ENCODE measurements around the gene BCAR3. TPM values are rescaled to one million over a fixed set of nuclear protein-coding genes. Genes with fewer than 3 reads are reported as not detected.
A peak's percentile ranks its signal among the peaks of the same experiment; 100 is the strongest.
"Not testable (repeated sequence)": the region's sequence is repeated elsewhere in the genome, so short reads cannot be mapped to it uniquely, and the experiment has no call there.

The BCAR3 gene
- total RNA-seq, 2 donors from 2014 or later: 32.7 to 48.7 TPM

GRCh38 chr1:93675931-93676330, 5.7 kb downstream of the BCAR3 start:
- H3K27me3 Mint-ChIP-seq (ENCODE audit: insufficient read depth): no peaks in the 10 kb centered on the region

GRCh38 chr1:93675271-93675670, 6.4 kb downstream of the BCAR3 start:
- Mint-ChIP-seq H3K9me3 (no peaks in the 10 kb centered on the region), H3K27me3 (ENCODE audit: insufficient read depth) (no peaks in the 10 kb centered on the region), H3K36me3 (ENCODE audit: low read depth) (peaks cover 46% of the 10 kb centered on the region), H3K4me1 (peaks cover 70% of the 10 kb centered on the region), H3K4me3 (no peak overlapping the region), H3K27ac (no peak overlapping the region)
- Histone ChIP-seq H3K4me1 (ENCODE audit: control insufficient read depth, insufficient read depth, low read length) (peaks cover 35% of the 10 kb centered on the region), H3K9me3 (ENCODE audit: control insufficient read depth, low read length) (no peaks in the 10 kb centered on the region), H3K27me3 (ENCODE audit: control insufficient read depth, insufficient read depth, low read length, poor library complexity, severe bottlenecking) (no peaks in the 10 kb centered on the region), H3K4me3 (ENCODE audit: low read length) (peak overlapping the region; percentile 15), H3K36me3 (ENCODE audit: control insufficient read depth, insufficient read depth, low read length) (peaks cover 76% of the 10 kb centered on the region), H3K9ac (ENCODE audit: extremely low read depth, low read length, poor library complexity, severe bottlenecking) (no peak overlapping the region), H3K27ac (ENCODE audit: low read depth, low read length) (no peak overlapping the region)
- no peak for TF ChIP-seq CTCF (conservative IDR thresholded peaks at IDR 0.05)
- 89 to 100% methylated on average over 1 to 3 of the region's 3 CpGs for WGBS, 2 experiments (ENCODE audit: insufficient coverage in 1 of 2, insufficient read length in 1 of 2)
- DNase-seq: no peak

More at GRCh38 chr1:93675931-93676330, 5.7 kb downstream of the BCAR3 start:
- H3K36me3 ChIP-seq (ENCODE audit: control insufficient read depth, insufficient read depth, low read length): peaks cover 70% of the 10 kb centered on the region
- no peaks in the 10 kb centered on the region for H3K9me3 ChIP-seq (ENCODE audit: control insufficient read depth, low read length)
- Mint-ChIP-seq H3K9me3 (no peaks in the 10 kb centered on the region), H3K27ac (no peak overlapping the region), H3K4me3 (no peak overlapping the region), H3K36me3 (ENCODE audit: low read depth) (peaks cover 46% of the 10 kb centered on the region), H3K4me1 (peaks cover 67% of the 10 kb centered on the region)
- peaks cover 33% of the 10 kb centered on the region for H3K4me1 ChIP-seq (ENCODE audit: control insufficient read depth, insufficient read depth, low read length)
- DNase-seq: no peak
- 78% methylated on average over 5 of the region's 5 CpGs; no CpG with 5 or more reads in 1 of the 2 experiments for WGBS, 2 experiments (ENCODE audit: insufficient coverage in 1 of 2, insufficient read length in 1 of 2)
- H3K4me3 ChIP-seq (ENCODE audit: low read length): no peak overlapping the region
- no peaks in the 10 kb centered on the region for H3K27me3 ChIP-seq (ENCODE audit: control insufficient read depth, insufficient read depth, low read length, poor library complexity, severe bottlenecking)
- no peak overlapping the region for H3K27ac ChIP-seq (ENCODE audit: low read depth, low read length)
- no peak overlapping the region for H3K9ac ChIP-seq (ENCODE audit: extremely low read depth, low read length, poor library complexity, severe bottlenecking)
- TF ChIP-seq CTCF (conservative IDR thresholded peaks at IDR 0.05): no peak

- not testable (repeated sequence) for H3K27ac Mint-ChIP-seq; H3K9me3 Mint-ChIP-seq; H3K4me3 Mint-ChIP-seq; H3K27me3 ChIP-seq (ENCODE audit: control insufficient read depth, insufficient read depth, low read length, poor library complexity, severe bottlenecking); H3K4me3 ChIP-seq (ENCODE audit: low read length); H3K27ac ChIP-seq (ENCODE audit: low read depth, low read length); H3K27me3 Mint-ChIP-seq (ENCODE audit: insufficient read depth); H3K9ac ChIP-seq (ENCODE audit: extremely low read depth, low read length, poor library complexity, severe bottlenecking); DNase-seq; H3K9me3 ChIP-seq (ENCODE audit: control insufficient read depth, low read length)
- Mint-ChIP-seq H3K36me3 (ENCODE audit: low read depth) (peaks cover 55% of the 10 kb centered on the region), H3K4me1 (peaks cover 70% of the 10 kb centered on the region)
- Histone ChIP-seq H3K4me1 (ENCODE audit: control insufficient read depth, insufficient read depth, low read length) (peaks cover 39% of the 10 kb centered on the region), H3K36me3 (ENCODE audit: control insufficient read depth, insufficient read depth, low read length) (peaks cover 82% of the 10 kb centered on the region)
- 91 to 96% methylated on average over 5 to 6 of the region's 6 CpGs for WGBS, 2 experiments (ENCODE audit: insufficient coverage in 1 of 2, insufficient read length in 1 of 2)
These were observed 7.6 kb downstream of the BCAR3 start for GRCh38 chr1:93674071-93674470.
